ENCODE data around the gene PRDX4. TPM values are rescaled to one million over a fixed set of nuclear protein-coding genes. Genes with fewer than 3 reads are reported as not detected.

The PRDX4 gene
- total and polyA plus RNA-seq, 10 of the 15 experiments (the other 5 are each of a cell fraction or from before 2014, with no cell fraction given) = 11.1 to 121 (median 59.1) TPM

GRCh38 chrX:23726191-23726590, 58.9 kb downstream of the PRDX4 start:
- intact Hi-C loops (cut with micrococcal nuclease; ENCODE audit: unreplicated experiment) (no loop called here), in situ Hi-C loops (cut with MboI) (no loop called here)
- FAIRE-seq (no peak), ATAC-seq (no peak; the same call in 2 of the 3 replicates), DNase-seq (ENCODE audit: low read depth, low spot score) (no peak)
- Histone ChIP-seq H2AFZ (ENCODE audit: control insufficient read depth, low read depth, low read length) (no peak overlapping the region; the same call in 1 of the 2 replicates), H3K4me3 (no peak overlapping the region), H4K20me1 (ENCODE audit: control insufficient read depth, insufficient read depth) (no peaks in the 10 kb centered on the region), H3K36me3 (ENCODE audit: control insufficient read depth in 2 of 2, insufficient read depth in 2 of 2, low read length in 1 of 2) (no peaks in the 10 kb centered on the region; a peak in 1 of 4 replicates), H3K4me2 (ENCODE audit: control insufficient read depth, insufficient read depth) (no peak overlapping the region), H3K79me2 (ENCODE audit: control insufficient read depth, insufficient read depth, low read length) (no peaks in the 10 kb centered on the region), H3K9me3 (replicated peaks; ENCODE audit: control insufficient read depth, insufficient read depth, low read length) (no peaks in the 10 kb centered on the region), H3K27me3 (replicated peaks in 1 of 2; ENCODE audit: control insufficient read depth in 2 of 2, insufficient read depth in 2 of 2, low read length in 1 of 2) (no peaks in the 10 kb centered on the region), H3K4me1 (ENCODE audit: control insufficient read depth, insufficient read depth, low read length) (no peaks in the 10 kb centered on the region), H3K9ac (ENCODE audit: control insufficient read depth, insufficient read depth, low read length) (no peak overlapping the region), H3K27ac (ENCODE audit: control insufficient read depth, insufficient read depth) (no peak overlapping the region)
- BruUV-seq (replicated peaks) = no TSS peak
- 63% methylated on average over 6 of the region's 6 CpGs for WGBS (ENCODE audit: insufficient coverage, insufficient replicate concordance, low lambda C conversion rate, missing lambda C conversion rate)
- CTCF ChIA-PET = no interaction called here
- POLR2A ChIA-PET = no interaction called here
- TF ChIP-seq SMAD5 (IDR thresholded peaks at IDR 0.05; ENCODE audit: low read depth) = no peak
- TF ChIP-seq CBFB (IDR thresholded peaks at IDR 0.05; ENCODE audit: low read depth) = no peak
- TF ChIP-seq HDAC2 (IDR thresholded peaks at IDR 0.05) = no peak
- no peak for TF ChIP-seq SIX5 (IDR thresholded peaks at IDR 0.05; ENCODE audit: low read depth, low read length, severe bottlenecking)
- TF ChIP-seq EGR1 (IDR thresholded peaks at IDR 0.05; ENCODE audit: borderline replicate concordance in 1 of 2, low read depth in 2 of 2, low read length in 2 of 2) = no peak
- TF ChIP-seq ZBTB33 (IDR thresholded peaks at IDR 0.05) = no peak
- TF ChIP-seq LARP7 (IDR thresholded peaks at IDR 0.05) = no peak
- TF ChIP-seq CBX3 (IDR thresholded peaks at IDR 0.05; ENCODE audit: borderline replicate concordance, low read depth) = no peak
- TF ChIP-seq TBL1XR1 (IDR thresholded peaks at IDR 0.05; ENCODE audit: low read depth, low read length) = no peak
- TF ChIP-seq ZBED1 (IDR thresholded peaks at IDR 0.05; ENCODE audit: borderline replicate concordance) = no peak
- TF ChIP-seq E2F4 (IDR thresholded peaks at IDR 0.05; ENCODE audit: low read depth, low read length) = no peak
- no peak for TF ChIP-seq POLR2AphosphoS5 (IDR thresholded peaks at IDR 0.05; ENCODE audit: low read length)
- TF ChIP-seq ZBTB40 (IDR thresholded peaks at IDR 0.05; ENCODE audit: borderline replicate concordance) = no peak
- no peak for TF ChIP-seq CREB1 (IDR thresholded peaks at IDR 0.05; ENCODE audit: low read depth)
- TF ChIP-seq NFYA (IDR thresholded peaks at IDR 0.05; ENCODE audit: borderline replicate concordance, low read depth, low read length) = no peak
- SMC1A ChIA-PET (ENCODE audit: uncharacterized antibody, unreplicated experiment) = interaction anchor here (0.7 kb wide), 1 partner anchor 53 kb away, joined by 4 read pairs; no protein-coding TSS in a partner anchor
- RAD21 ChIA-PET (ENCODE audit: unreplicated experiment) = no interaction called here

All from GM12878 (cell line).